NOMO-1 treated with dmso at 0.1 percent for 144 hours (cell line): ENCODE data around the gene BMERB1.
"Not testable (repeated sequence)": the region's sequence is repeated elsewhere in the genome, so short reads cannot be mapped to it uniquely, and the experiment has no call there.

Source experiments
- DNase-seq: peaks from one replicate; lab custom pipeline; 2025; ENCODE audit not compliant: unreplicated experiment; lab: John Stamatoyannopoulos, UW

BMERB1 gene

GRCh38 chr16:15422222-15422621 is 12.2 kb upstream of the BMERB1 start:
- DNase-seq = no peak

GRCh38 chr16:15425861-15426260 is 8.5 kb upstream of the BMERB1 start:
- DNase-seq = no peak

- no peak for DNase-seq
These were observed 7.6 kb upstream of the BMERB1 start for GRCh38 chr16:15426796-15427195.

GRCh38 chr16:15427648-15428239 is 6.6 kb upstream of the BMERB1 start:
- DNase-seq = peak; percentile 16

- not testable (repeated sequence) for DNase-seq
These were observed 3.5 kb upstream of the BMERB1 start for GRCh38 chr16:15430884-15431283.

- DNase-seq = no peak
These were observed 336 bp upstream of the BMERB1 start for GRCh38 chr16:15434079-15434424.

GRCh38 chr16:15435216-15435864 is 952 bp downstream of the BMERB1 start:
- no peak for DNase-seq

GRCh38 chr16:15439102-15439501 is 4.7 kb downstream of the BMERB1 start:
- DNase-seq = no peak

GRCh38 chr16:15439521-15439920 is 5.1 kb downstream of the BMERB1 start:
- DNase-seq = no peak

- DNase-seq = no peak
These were observed 6.5 kb downstream of the BMERB1 start for GRCh38 chr16:15440852-15441251.

- not testable (repeated sequence) for DNase-seq
These were observed 7.8 kb downstream of the BMERB1 start for GRCh38 chr16:15442140-15442539.

- no peak for DNase-seq
These were observed 9.4 kb downstream of the BMERB1 start for GRCh38 chr16:15443753-15444152.

GRCh38 chr16:15444264-15444663 is 9.9 kb downstream of the BMERB1 start:
- DNase-seq = no peak

GRCh38 chr16:15445450-15445849 is 11.1 kb downstream of the BMERB1 start:
- no peak for DNase-seq

- no peak for DNase-seq
These were observed 12.5 kb downstream of the BMERB1 start for GRCh38 chr16:15446901-15447300.

GRCh38 chr16:15450624-15451023 is 16.2 kb downstream of the BMERB1 start:
- DNase-seq = no peak

GRCh38 chr16:15451098-15451731 is 16.8 kb downstream of the BMERB1 start:
- no peak for DNase-seq

- DNase-seq = no peak
These were observed 18.0 kb downstream of the BMERB1 start for GRCh38 chr16:15452246-15452855.

GRCh38 chr16:15453296-15453695 is 18.9 kb downstream of the BMERB1 start:
- not testable (repeated sequence) for DNase-seq

- DNase-seq = not testable (repeated sequence)
These were observed 20.5 kb downstream of the BMERB1 start for GRCh38 chr16:15454933-15455332.

- no peak for DNase-seq
These were observed 23.0 kb downstream of the BMERB1 start for GRCh38 chr16:15457400-15457799.

- no peak for DNase-seq
These were observed 23.6 kb downstream of the BMERB1 start for GRCh38 chr16:15457958-15458357.
